GM12891 (cell line): ENCODE measurements around the gene COL24A1.
"Not testable (repeated sequence)": the region's sequence is repeated elsewhere in the genome, so short reads cannot be mapped to it uniquely, and the experiment has no call there.

Experiments
- DNase-seq: peaks from one replicate; pipeline ENCODE4 v3.0.0; 2011; ENCODE audit warnings: low spot score; ENCODE audit not compliant: insufficient read length
- FAIRE-seq: peaks from 2 replicates; lab custom pipeline; 2011; peaks lifted over from hg19 to GRCh38; lab: Jason Lieb, UNC
- PAX5 ChIP-seq: IDR thresholded peaks from 2 replicates; pipeline ENCODE4 v1.6.1; 2011; ENCODE audit warnings: low read length, moderate library complexity, mild to moderate bottlenecking; ENCODE audit not compliant: insufficient read depth, severe bottlenecking
- POLR2A ChIP-seq: IDR thresholded peaks from 2 replicates; pipeline ENCODE4 v1.6.1; 2011; ENCODE audit warnings: low read depth, low read length, control low read depth
- POLR2AphosphoS5 ChIP-seq: IDR thresholded peaks from 2 replicates; pipeline ENCODE4 v1.6.1; 2011; ENCODE audit warnings: low read depth, low read length, control low read depth
- POU2F2 ChIP-seq: IDR thresholded peaks from 2 replicates; pipeline ENCODE4 v1.6.1; 2011; ENCODE audit warnings: low read depth, mild to moderate bottlenecking, control low read depth, low read length, moderate library complexity
- SPI1 ChIP-seq: IDR thresholded peaks from 2 replicates; pipeline ENCODE4 v1.6.1; 2011; ENCODE audit warnings: low read depth, low read length, control low read depth
- TAF1 ChIP-seq: IDR thresholded peaks from 2 replicates; pipeline ENCODE4 v1.6.1; 2011; ENCODE audit warnings: low read depth, low read length, control low read depth

COL24A1 gene

GRCh38 chr1:86137436-86137835, 19.1 kb downstream of the COL24A1 start:
- DNase-seq, result no peak
- no peak for FAIRE-seq
- TF ChIP-seq TAF1, result no peak

- no peak for DNase-seq
- FAIRE-seq, result no peak
These were observed 37.3 kb downstream of the COL24A1 start for GRCh38 chr1:86119214-86119764.

GRCh38 chr1:86114816-86115400, 41.7 kb downstream of the COL24A1 start:
- TF ChIP-seq TAF1 (no peak), POU2F2 (no peak), POLR2A (no peak)
- FAIRE-seq, result no peak
- DNase-seq, result no peak

More at GRCh38 chr1:86119214-86119764, 37.3 kb downstream of the COL24A1 start:
- TF ChIP-seq TAF1, result no peak

GRCh38 chr1:86114236-86114635, 42.3 kb downstream of the COL24A1 start:
- DNase-seq, result no peak
- FAIRE-seq, result no peak
- TF ChIP-seq PAX5, result no peak
- TF ChIP-seq TAF1, result no peak
- TF ChIP-seq POLR2AphosphoS5, result no peak
- TF ChIP-seq SPI1, result no peak
- no peak for TF ChIP-seq POLR2A
- no peak for TF ChIP-seq POU2F2

GRCh38 chr1:86111590-86111989, 45.0 kb downstream of the COL24A1 start:
- DNase-seq, FAIRE-seq: not testable (repeated sequence)

- no peak for DNase-seq
- TF ChIP-seq PAX5 (no peak), POLR2AphosphoS5 (no peak), POU2F2 (no peak), SPI1 (no peak), TAF1 (no peak), POLR2A (no peak)
- no peak for FAIRE-seq
These were observed 46.0 kb downstream of the COL24A1 start for GRCh38 chr1:86110451-86111129.

- no peak for FAIRE-seq
- DNase-seq, result no peak
- no peak for TF ChIP-seq SPI1
- TF ChIP-seq POLR2AphosphoS5, result no peak
- TF ChIP-seq POU2F2, result no peak
- TF ChIP-seq PAX5, result no peak
- TF ChIP-seq TAF1, result no peak
- TF ChIP-seq POLR2A, result no peak
These were observed 51.1 kb downstream of the COL24A1 start for GRCh38 chr1:86105533-86105866.

GRCh38 chr1:86104606-86105532, 51.7 kb downstream of the COL24A1 start:
- FAIRE-seq (no peak), DNase-seq (no peak)
- TF ChIP-seq POLR2AphosphoS5, result no peak
- TF ChIP-seq POLR2A, result no peak
- no peak for TF ChIP-seq TAF1
- no peak for TF ChIP-seq SPI1

- no peak for FAIRE-seq
- no peak for DNase-seq
- TF ChIP-seq POU2F2 (no peak), TAF1 (no peak), SPI1 (no peak), POLR2A (no peak), POLR2AphosphoS5 (no peak), PAX5 (no peak)
These were observed 55.0 kb downstream of the COL24A1 start for GRCh38 chr1:86101616-86102015.

- no peak for FAIRE-seq
- no peak for DNase-seq
- no peak for TF ChIP-seq POLR2A
These were observed 56.2 kb downstream of the COL24A1 start for GRCh38 chr1:86100401-86100800.
